ENCODE data around the gene CIAPIN1. TPM values are rescaled to one million over a fixed set of nuclear protein-coding genes. Genes with fewer than 3 reads are reported as not detected.

The CIAPIN1 gene
- total RNA-seq, 1 donor: 39.3 TPM

GRCh38 chr16:57389087-57389468, 58.1 kb downstream of the CIAPIN1 start:
- H3K4me3 ChIP-seq (ENCODE audit: low read depth, low read length): no peak overlapping the region
- DNase-seq (ENCODE audit: low read depth): no peak
- TF ChIP-seq CTCF (IDR thresholded peaks at IDR 0.05; ENCODE audit: insufficient read depth, low read length): no peak

- no peak for TF ChIP-seq CTCF (IDR thresholded peaks at IDR 0.05; ENCODE audit: insufficient read depth, low read length)
- no peak overlapping the region for H3K4me3 ChIP-seq (ENCODE audit: low read depth, low read length)
- no peak for DNase-seq (ENCODE audit: low read depth)
Observed at GRCh38 chr16:57388359-57389086, 58.7 kb downstream of the CIAPIN1 start.

- DNase-seq (ENCODE audit: low read depth): no peak
- no peak for TF ChIP-seq CTCF (IDR thresholded peaks at IDR 0.05; ENCODE audit: insufficient read depth, low read length)
- H3K4me3 ChIP-seq (ENCODE audit: low read depth, low read length): no peak overlapping the region
Observed at GRCh38 chr16:57387598-57388354, 59.4 kb downstream of the CIAPIN1 start.

- DNase-seq (ENCODE audit: low read depth): peak; percentile 91
- no peak for TF ChIP-seq CTCF (IDR thresholded peaks at IDR 0.05; ENCODE audit: insufficient read depth, low read length)
- H3K4me3 ChIP-seq (ENCODE audit: low read depth, low read length): no peak overlapping the region
Observed at GRCh38 chr16:57386381-57386951, 60.7 kb downstream of the CIAPIN1 start.

- H3K4me3 ChIP-seq (ENCODE audit: low read depth, low read length): no peak overlapping the region
- TF ChIP-seq CTCF (IDR thresholded peaks at IDR 0.05; ENCODE audit: insufficient read depth, low read length): no peak
- no peak for DNase-seq (ENCODE audit: low read depth)
Observed at GRCh38 chr16:57385083-57385482, 62.1 kb downstream of the CIAPIN1 start.

- no peak overlapping the region for H3K4me3 ChIP-seq (ENCODE audit: low read depth, low read length)
Observed at GRCh38 chr16:57384248-57385070, 62.7 kb downstream of the CIAPIN1 start.

More at GRCh38 chr16:57384248-57385070, 62.7 kb downstream of the CIAPIN1 start:
- TF ChIP-seq CTCF (IDR thresholded peaks at IDR 0.05; ENCODE audit: insufficient read depth, low read length): no peak
- DNase-seq (ENCODE audit: low read depth): no peak

Measured in fibroblast of the aortic adventitia (primary cell).